CD14-positive monocyte (primary cell): Measurements from ENCODE around the gene PPP1R17. TPM values are rescaled to one million over a fixed set of nuclear protein-coding genes. Genes with fewer than 3 reads are reported as not detected.

Experiments
- DNase-seq, 3 donors: peaks; one replicate each; pipeline ENCODE4 v3.0.0-alpha.2; 2011 to 2022
- H2AFZ ChIP-seq: 2 replicates; pipeline ENCODE4 v1.6.0; 2012; ENCODE audit warnings: mild to moderate bottlenecking, low read depth, low read length, inconsistent platforms; ENCODE audit not compliant: insufficient read depth, poor library complexity, severe bottlenecking
- H3K27ac ChIP-seq, 2 donors: 1 replicate in 1 of 2; 2 replicates in 1 of 2; pipeline ENCODE4 v1.5.1; 2012 to 2013; ENCODE audit warnings: low read length in 2 of 2, control low read depth in 1 of 2, inconsistent platforms in 1 of 2, low read depth in 1 of 2, mild to moderate bottlenecking in 1 of 2
- H3K27me3 ChIP-seq, 2 donors: one replicate each; pipeline versions ENCODE4 v1.6.0 to v1.6.1; 2011 to 2013; ENCODE audit warnings: low read length in 2 of 2; ENCODE audit not compliant: control insufficient read depth in 2 of 2, insufficient read depth in 2 of 2
- H3K36me3 ChIP-seq, 2 donors: replicated peaks in 1 of 2; 1 replicate in 1 of 2; 2 replicates in 1 of 2; pipeline versions ENCODE4 v1.5.1 to v1.6.1; 2012 to 2013; ENCODE audit warnings: low read length in 2 of 2, control low read depth in 1 of 2, inconsistent platforms in 1 of 2, mild to moderate bottlenecking in 1 of 2; ENCODE audit not compliant: insufficient read depth in 2 of 2, control insufficient read depth in 1 of 2
- H3K4me1 ChIP-seq, 2 donors: 1 replicate in 1 of 2; 2 replicates in 1 of 2; pipeline versions ENCODE4 v1.5.1 to v1.6.1; 2012 to 2013; ENCODE audit warnings: low read length in 2 of 2, control low read depth in 1 of 2, inconsistent platforms in 1 of 2, mild to moderate bottlenecking in 1 of 2, moderate library complexity in 1 of 2; ENCODE audit not compliant: insufficient read depth in 2 of 2, control insufficient read depth in 1 of 2
- H3K4me2 ChIP-seq: replicated peaks from 2 replicates; pipeline ENCODE3; 2012; ENCODE audit warnings: low read length, moderate library complexity, mild to moderate bottlenecking; ENCODE audit not compliant: poor library complexity, severe bottlenecking; ENCODE audit errors: extremely low read depth
- H3K4me3 ChIP-seq, 3 experiments: fragments of 200-600 bp in 1 of 3; sonication (generic) in 1 of 3; replicated peaks in 1 of 3; 1 replicate in 2 of 3; 2 replicates in 1 of 3; pipeline ENCODE4 v1.5.1; 2011 to 2013; ENCODE audit warnings: low read length in 3 of 3, mild to moderate bottlenecking in 3 of 3, control low read depth in 2 of 3, low read depth in 2 of 3, inconsistent platforms in 1 of 3, moderate library complexity in 1 of 3
- H3K79me2 ChIP-seq: 2 replicates; pipeline ENCODE4 v1.6.0; 2012; ENCODE audit warnings: mild to moderate bottlenecking, control low read depth, inconsistent platforms, low read length, moderate library complexity; ENCODE audit not compliant: insufficient read depth
- H3K9ac ChIP-seq: 2 replicates; pipeline ENCODE4 v1.6.0; 2017; ENCODE audit warnings: low read length, mild to moderate bottlenecking; ENCODE audit not compliant: insufficient read depth, poor library complexity, severe bottlenecking
- H3K9me3 ChIP-seq, 2 donors: replicated peaks in 1 of 2; 1 replicate in 1 of 2; 2 replicates in 1 of 2; pipeline versions ENCODE4 v1.5.1 to v1.6.1; 2012 to 2013; ENCODE audit warnings: low read length in 2 of 2, control low read depth in 1 of 2; ENCODE audit not compliant: control insufficient read depth in 1 of 2, insufficient read depth in 1 of 2
- H4K20me1 ChIP-seq: 2 replicates; pipeline ENCODE4 v1.6.0; 2012; ENCODE audit warnings: mild to moderate bottlenecking, low read length, control low read depth, moderate library complexity; ENCODE audit not compliant: insufficient read depth
- H3K27ac Mint-ChIP-seq, 7 donors: one replicate each; pipeline ENCODE4 v1.8.0; 2020; ENCODE audit warnings: mild to moderate bottlenecking in 7 of 7, mixed read lengths in 7 of 7, moderate library complexity in 6 of 7, inconsistent platforms in 2 of 7
- H3K27me3 Mint-ChIP-seq, 3 donors: one replicate each; pipeline ENCODE4 v1.8.0; 2021 to 2022; ENCODE audit warnings: low read depth in 3 of 3, mild to moderate bottlenecking in 3 of 3, mixed read lengths in 3 of 3, moderate library complexity in 3 of 3, inconsistent platforms in 1 of 3
- H3K36me3 Mint-ChIP-seq, 2 donors: one replicate each; pipeline ENCODE4 v1.8.0; 2020; ENCODE audit warnings: mixed read lengths in 2 of 2, inconsistent platforms in 1 of 2, mild to moderate bottlenecking in 1 of 2
- H3K4me1 Mint-ChIP-seq: one replicate; pipeline ENCODE4 v1.8.0; 2020; ENCODE audit warnings: mild to moderate bottlenecking, mixed read lengths
- H3K4me3 Mint-ChIP-seq, 2 donors: one replicate each; pipeline ENCODE4 v1.8.0; 2020; ENCODE audit warnings: mild to moderate bottlenecking in 2 of 2, mixed read lengths in 2 of 2, moderate library complexity in 1 of 2
- H3K9me3 Mint-ChIP-seq, 7 donors: one replicate each; pipeline ENCODE4 v1.8.0; 2020 to 2022; ENCODE audit warnings: mixed read lengths in 7 of 7, mild to moderate bottlenecking in 6 of 7, moderate library complexity in 6 of 7, inconsistent platforms in 2 of 7
- WGBS: methylation state at CpG from one replicate; pipeline ENCODE4 v1.1.5; 2013; ENCODE audit warnings: missing lambda C conversion rate; ENCODE audit not compliant: insufficient coverage; 5-methylcytosine and 5-hydroxymethylcytosine counted together
- intact Hi-C, 2 donors: fragments of 100-400 bp; cut with micrococcal nuclease; formaldehyde crosslinking; loops; one replicate each; pipeline versions ENCODE4 v1.15.0 to v1.15.1; 2023
- polyA plus RNA-seq, 3 donors: library from polyadenylated mRNA; depleted of rRNA in 1 of 3; unstranded in 2 of 3; stranded (reverse) in 1 of 3; fragments of 300-500 nt in 2 of 3; fragments of >200 nt in 1 of 3; fragmentation: Illumina TruSeq in 2 of 3; gene quantifications; 1 replicate in 2 of 3; 2 replicates in 1 of 3; pipeline ENCODE4 v1.2.3, GENCODE V29; 2012 to 2021
- TF ChIP-seq, protein P1 (sequence below): fragments of 200-600 bp; IDR thresholded peaks from one replicate; pipeline ENCODE4 v1.8.0; 2022; ENCODE audit warnings: antibody characterized with exemption, mild to moderate bottlenecking

The PPP1R17 gene
- polyA plus RNA-seq, 3 donors, result 0.20 to 2.0 (median 0.85) TPM

DNA sequence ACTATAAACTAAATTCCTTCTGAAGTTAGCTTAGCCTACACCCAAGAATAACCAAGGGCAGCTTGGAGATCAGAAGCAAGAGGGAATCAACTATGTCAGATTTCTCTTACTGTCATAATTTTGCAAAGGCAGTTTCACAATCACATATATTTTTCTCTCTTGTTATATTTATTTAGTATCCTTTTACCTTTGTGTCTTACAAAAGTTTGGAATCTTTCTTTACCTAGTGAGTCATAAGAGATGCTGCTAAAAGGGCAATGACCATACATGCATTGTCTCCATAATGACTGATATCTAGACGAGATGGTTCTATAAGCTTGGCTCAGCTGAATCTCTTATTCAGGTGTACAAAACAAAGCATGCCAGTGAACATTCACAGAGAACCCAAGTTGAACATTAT, 61.1 kb downstream of the PPP1R17 start:
- H3K27me3 Mint-ChIP-seq, result peaks cover 0 to 12% (median 2%) of the 10 kb centered on the region in 3 donors
- no peaks in the 10 kb centered on the region for H3K36me3 Mint-ChIP-seq
- H3K4me1 ChIP-seq, result no peaks in the 10 kb centered on the region
- no peak overlapping the region for H2AFZ ChIP-seq
- H3K27ac ChIP-seq, result no peak overlapping the region
- H3K9me3 ChIP-seq, result no peaks in the 10 kb centered on the region
- H3K4me1 Mint-ChIP-seq, result no peaks in the 10 kb centered on the region
- no peak overlapping the region for H3K4me3 Mint-ChIP-seq
- intact Hi-C loops, result loop anchor here (5.0 to 10.0 kb wide), 6 partner anchors 314 to 727 kb away; no protein-coding TSS in a partner anchor
- no peaks in the 10 kb centered on the region for H3K9me3 Mint-ChIP-seq
- no peaks in the 10 kb centered on the region for H4K20me1 ChIP-seq
- no CpG with 5 or more reads among the region's 1 CpG for WGBS
- TF ChIP-seq, protein P1, sequence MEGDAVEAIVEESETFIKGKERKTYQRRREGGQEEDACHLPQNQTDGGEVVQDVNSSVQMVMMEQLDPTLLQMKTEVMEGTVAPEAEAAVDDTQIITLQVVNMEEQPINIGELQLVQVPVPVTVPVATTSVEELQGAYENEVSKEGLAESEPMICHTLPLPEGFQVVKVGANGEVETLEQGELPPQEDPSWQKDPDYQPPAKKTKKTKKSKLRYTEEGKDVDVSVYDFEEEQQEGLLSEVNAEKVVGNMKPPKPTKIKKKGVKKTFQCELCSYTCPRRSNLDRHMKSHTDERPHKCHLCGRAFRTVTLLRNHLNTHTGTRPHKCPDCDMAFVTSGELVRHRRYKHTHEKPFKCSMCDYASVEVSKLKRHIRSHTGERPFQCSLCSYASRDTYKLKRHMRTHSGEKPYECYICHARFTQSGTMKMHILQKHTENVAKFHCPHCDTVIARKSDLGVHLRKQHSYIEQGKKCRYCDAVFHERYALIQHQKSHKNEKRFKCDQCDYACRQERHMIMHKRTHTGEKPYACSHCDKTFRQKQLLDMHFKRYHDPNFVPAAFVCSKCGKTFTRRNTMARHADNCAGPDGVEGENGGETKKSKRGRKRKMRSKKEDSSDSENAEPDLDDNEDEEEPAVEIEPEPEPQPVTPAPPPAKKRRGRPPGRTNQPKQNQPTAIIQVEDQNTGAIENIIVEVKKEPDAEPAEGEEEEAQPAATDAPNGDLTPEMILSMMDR, result no peak
- H3K27me3 ChIP-seq, result peaks cover 0 to 2% of the 10 kb centered on the region in 2 donors
- H3K4me3 ChIP-seq, result no peak overlapping the region
- no peak for DNase-seq
- H3K79me2 ChIP-seq, result no peaks in the 10 kb centered on the region
- no peaks in the 10 kb centered on the region for H3K36me3 ChIP-seq
- no peak overlapping the region for H3K27ac Mint-ChIP-seq
- no peak overlapping the region for H3K9ac ChIP-seq
- H3K4me2 ChIP-seq, result no peak overlapping the region

DNA sequence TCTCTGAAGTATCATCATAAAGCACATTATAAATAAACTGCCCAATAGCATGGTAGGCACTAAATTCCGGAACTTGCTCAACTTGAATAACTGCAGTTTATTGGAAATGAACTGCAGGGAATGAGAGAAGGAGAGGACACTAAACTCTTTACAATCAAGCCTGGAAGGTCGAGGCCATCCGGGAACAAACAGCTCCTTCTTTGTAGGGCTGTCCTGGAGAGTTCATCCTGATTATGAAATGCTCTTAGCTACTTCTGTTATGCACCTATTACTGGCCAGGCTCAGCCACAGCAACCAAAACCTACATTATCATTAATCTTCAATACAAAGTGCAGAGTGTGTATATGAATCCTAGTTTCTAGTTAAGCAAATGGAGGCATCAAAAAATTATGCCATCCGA, 64.7 kb downstream of the PPP1R17 start:
- H4K20me1 ChIP-seq, result no peaks in the 10 kb centered on the region
- no peak overlapping the region for H3K9ac ChIP-seq
- H3K36me3 ChIP-seq, result no peaks in the 10 kb centered on the region
- H3K4me3 ChIP-seq, result no peak overlapping the region
- no peaks in the 10 kb centered on the region for H3K79me2 ChIP-seq
- no peak overlapping the region for H3K4me3 Mint-ChIP-seq
- H2AFZ ChIP-seq, result no peak overlapping the region
- no peak for DNase-seq
- TF ChIP-seq, protein P1, result no peak
- intact Hi-C loops, result no loop called here
- peaks cover 0 to 3% (median 0%) of the 10 kb centered on the region in 7 donors for H3K9me3 Mint-ChIP-seq
- no peaks in the 10 kb centered on the region for H3K9me3 ChIP-seq
- H3K27me3 ChIP-seq, result no peaks in the 10 kb centered on the region
- 100% methylated on average over 1 of the region's 4 CpGs for WGBS
- peaks cover 2 to 4% (median 3%) of the 10 kb centered on the region in 3 donors for H3K27me3 Mint-ChIP-seq
- no peak overlapping the region for H3K27ac Mint-ChIP-seq
- H3K36me3 Mint-ChIP-seq, result no peaks in the 10 kb centered on the region
- no peaks in the 10 kb centered on the region for H3K4me1 ChIP-seq
- H3K27ac ChIP-seq, result no peak overlapping the region
- no peak overlapping the region for H3K4me2 ChIP-seq
- H3K4me1 Mint-ChIP-seq, result no peaks in the 10 kb centered on the region

Other genes with a start within 250 kb of the PPP1R17 start
- not detected for gene ITPRID1, start 173.1 kb upstream of the PPP1R17 start, polyA plus RNA-seq